Cortex of kidney (tissue), 1 donor: ENCODE data around the gene OSBPL8.

Experiments
- DNase-seq: peaks from one replicate; lab custom pipeline; 2025; lab: John Stamatoyannopoulos, UW

Gene OSBPL8

GRCh38 chr12:76308866-76309265 is 250.7 kb downstream of the OSBPL8 start:
- no peak for DNase-seq

DNA sequence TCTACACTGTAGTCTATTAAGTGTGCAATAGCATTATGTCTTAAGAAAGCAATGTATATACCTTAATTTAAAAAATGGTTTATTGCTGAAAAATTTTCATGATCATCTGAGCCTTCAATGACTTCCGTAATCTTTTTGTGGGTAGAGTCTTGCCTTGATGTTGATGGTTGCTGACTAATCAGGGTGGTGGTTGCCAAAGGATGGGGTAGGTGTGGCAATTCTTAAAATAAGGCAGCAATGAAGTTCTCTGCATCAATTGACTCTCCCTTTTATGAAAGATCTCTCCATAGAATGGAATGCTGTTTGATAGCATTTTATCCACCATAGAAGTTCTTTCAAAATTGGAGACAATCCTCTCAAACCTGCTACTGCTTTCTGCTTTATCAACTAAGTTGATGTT is 252.5 kb downstream of the OSBPL8 start:
- no peak for DNase-seq

DNA sequence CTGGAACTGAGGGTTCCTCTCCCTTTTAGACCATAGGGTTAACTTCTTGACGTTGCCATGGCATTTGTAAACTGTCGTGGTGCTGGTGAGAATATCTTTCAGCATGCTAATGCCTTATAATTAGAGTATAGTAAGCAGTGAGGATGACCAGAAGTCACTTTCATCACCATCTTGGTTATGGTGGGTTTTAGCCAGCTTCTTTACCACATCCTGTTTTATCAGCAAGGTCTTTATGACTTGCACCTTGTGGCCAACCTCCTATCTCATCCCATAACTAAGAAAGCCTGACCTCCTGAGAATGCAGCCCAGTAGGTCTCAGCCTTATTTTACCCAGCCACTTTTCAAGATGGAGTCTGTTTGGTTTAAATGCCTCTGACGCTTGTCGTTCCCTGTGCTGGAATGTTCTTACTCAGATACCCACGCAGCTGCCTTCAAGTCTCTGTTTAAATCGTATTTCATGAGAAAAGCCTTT is 255.5 kb downstream of the OSBPL8 start:
- DNase-seq = no peak

DNA sequence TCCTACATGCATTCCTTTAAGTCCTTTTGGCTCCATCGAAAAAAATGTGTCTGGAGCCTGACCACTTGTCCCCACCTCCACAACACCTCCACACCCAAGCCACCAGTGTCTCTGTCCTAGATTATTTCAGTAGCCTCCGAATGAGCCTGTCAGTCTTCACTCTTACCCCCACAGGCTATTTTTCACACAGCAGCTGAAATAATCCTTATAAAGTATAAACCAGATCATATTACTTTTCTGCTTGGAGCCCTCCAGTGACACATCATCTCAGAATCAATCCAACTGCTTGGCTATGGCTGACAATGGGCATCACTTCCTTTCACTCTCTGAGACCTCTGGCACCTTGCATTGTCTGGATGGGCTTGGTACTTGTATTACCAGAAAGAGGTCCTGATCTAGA is 256.2 kb downstream of the OSBPL8 start:
- DNase-seq = no peak
